ENCODE results near the gene PLOD2. TPM values are rescaled to one million over a fixed set of nuclear protein-coding genes. Genes with fewer than 3 reads are reported as not detected.

Gene PLOD2
- total RNA-seq, 1 donor from 2014 or later = 25.7 TPM

DNA sequence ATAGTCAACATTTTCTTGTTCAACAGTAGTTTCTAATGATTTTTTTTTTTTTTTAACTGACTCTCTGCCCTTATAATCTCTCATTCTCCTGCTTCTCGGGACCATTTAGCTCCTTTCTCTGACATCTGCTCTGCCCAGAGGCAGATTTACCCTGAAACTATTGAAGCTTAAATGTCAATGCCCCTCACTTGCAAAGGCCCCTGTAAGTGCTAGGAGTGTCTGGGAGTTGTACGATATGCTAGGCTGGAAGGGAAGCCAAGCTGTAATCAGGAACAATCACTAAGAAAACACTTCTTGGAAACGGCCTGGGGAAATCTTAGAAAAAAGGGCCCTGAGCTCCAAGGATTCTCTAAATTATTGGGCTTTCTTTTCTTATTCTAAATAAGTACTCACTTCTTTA lies 5.8 kb upstream of the PLOD2 start:
- DNase-seq (ENCODE audit: low spot score) (no peak), ATAC-seq (no peak)

DNA sequence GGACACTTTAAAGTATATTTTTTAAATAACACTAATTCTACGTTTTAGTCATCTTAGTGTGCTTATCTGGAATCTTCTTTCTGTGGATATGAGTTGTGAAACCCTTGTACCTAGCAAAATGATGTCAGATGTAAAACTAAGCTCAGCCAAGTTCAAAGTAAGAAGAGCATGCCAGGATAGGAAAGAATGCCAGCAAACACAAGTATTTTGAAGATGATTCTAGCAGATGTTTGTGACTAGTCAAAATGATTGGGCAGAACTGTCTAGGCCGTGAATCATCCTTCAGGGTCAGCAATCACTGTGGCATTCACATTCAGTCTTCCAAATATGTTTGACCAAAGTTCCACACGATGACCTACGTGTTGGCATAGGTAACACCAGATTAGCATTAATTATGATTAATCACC lies 5.4 kb upstream of the PLOD2 start:
- ATAC-seq (peak; percentile 46), DNase-seq (ENCODE audit: low spot score) (no peak)

DNA sequence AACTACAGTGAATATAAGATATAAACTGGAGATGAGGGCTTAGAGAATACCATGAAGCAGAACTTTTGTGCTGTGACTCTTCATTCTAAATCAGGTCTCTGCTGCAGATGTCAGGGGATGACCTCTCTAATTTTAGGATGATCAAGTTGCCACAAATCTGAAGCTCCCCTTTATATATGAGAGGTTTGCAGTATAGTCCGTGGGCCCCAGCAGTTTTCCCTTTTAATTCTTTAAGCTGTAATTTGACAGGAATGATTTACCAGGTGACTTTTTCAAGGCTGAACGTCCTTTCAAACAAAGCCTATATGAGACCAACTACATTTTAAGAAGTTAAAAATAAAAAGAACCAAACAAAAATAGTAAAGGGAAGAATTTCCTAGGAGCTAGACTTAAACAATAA lies 4.9 kb upstream of the PLOD2 start:
- DNase-seq (ENCODE audit: low spot score) = no peak
- ATAC-seq = no peak

DNA sequence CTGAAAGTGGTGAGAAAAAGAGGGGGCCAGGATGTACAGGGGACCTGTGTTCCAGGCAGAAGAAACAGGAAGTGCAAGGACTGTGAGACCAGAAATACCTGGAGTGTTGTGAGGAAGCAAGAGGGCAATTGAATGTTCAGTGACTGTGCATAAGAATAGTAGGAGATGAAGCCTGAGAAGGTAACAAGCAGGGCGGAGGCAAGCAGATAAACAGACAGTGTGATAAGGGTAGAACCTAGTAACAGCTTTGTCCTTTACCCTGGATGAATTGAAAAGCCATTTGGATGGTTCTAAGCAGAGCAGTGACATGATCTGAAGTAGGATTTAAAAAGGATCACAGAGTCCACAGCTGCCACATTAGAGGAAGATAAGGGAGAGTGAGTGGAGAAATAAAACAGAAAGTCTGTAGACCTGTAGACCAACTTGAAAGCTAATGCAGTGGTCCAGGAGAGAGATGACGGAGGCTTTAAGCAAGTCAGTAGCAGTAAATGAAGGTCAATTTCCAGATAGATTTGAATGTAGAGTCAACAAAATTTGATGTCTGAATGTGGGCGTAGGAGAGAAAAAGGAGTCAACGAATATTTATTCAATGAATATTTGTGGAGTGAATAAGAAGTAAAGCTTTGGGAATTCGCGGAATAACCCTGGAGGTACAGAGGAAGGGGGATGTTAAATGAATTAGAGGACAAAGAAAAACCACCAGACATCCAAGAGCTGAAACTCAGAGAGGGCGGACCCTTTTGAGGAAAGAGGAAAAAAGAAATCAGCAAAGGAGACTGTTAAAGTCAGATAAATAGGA lies 4.2 kb upstream of the PLOD2 start:
- ATAC-seq = no peak

DNA sequence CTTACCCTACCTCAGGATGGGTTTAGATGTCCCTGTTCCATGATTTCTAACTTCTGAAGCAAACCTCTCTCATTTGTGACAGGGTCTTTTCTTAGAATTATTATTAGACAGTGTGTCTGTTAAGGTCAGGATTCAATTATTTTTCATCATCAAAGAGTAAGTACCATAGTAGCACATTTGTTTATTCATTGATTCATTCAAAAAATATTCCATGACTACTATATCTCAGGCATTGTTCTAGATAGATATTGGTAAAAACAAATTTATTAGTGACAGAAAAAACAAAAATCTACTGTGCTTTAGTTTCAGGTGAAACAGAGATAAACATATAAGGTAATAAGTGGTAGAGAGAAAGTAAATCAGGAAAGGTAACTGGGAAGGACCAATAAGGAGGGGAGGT lies 3.5 kb upstream of the PLOD2 start:
- ATAC-seq = no peak
- DNase-seq (ENCODE audit: low spot score) = no peak

More for the DNA sequence above, 4.2 kb upstream of the PLOD2 start:
- no peak for DNase-seq (ENCODE audit: low spot score)

DNA sequence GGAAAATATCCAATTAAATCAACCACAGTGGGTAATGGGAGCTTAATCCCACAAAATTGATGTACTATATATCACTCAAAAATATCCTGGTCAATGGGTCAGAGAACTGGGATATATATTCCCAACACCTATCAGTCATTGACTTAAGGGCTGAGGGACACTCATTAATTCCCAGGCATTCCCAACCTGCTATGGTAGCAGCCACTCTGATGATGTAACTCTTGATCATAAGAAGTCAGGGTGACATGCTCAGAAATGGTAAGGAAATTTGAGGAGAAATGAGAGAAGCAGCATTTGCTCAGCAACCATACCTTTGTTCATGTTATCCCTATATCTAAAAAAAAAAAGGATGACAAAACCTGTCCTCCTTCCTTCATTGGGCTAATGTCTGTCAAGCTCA lies 3.1 kb upstream of the PLOD2 start:
- no peak for ATAC-seq
- DNase-seq (ENCODE audit: low spot score) = no peak

DNA sequence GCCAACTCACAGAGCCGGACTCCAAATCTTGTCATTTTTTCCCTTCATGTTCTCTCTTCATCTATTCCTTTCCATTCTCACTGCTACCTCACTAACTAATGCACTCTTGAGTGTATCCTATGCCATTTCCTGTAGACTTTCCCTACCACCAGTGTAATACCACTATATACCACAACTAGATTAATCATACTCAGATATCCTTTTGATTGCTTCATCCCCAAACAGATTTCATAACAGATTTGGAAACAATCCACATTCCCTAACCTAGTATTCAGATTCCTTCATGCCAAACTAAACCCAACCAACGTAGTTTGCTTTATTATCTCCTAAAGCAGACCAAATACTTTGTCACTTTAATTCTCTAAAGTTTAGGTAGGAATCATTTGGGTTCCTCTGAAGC lies 2.6 kb upstream of the PLOD2 start:
- ATAC-seq = peak; percentile 7

DNA sequence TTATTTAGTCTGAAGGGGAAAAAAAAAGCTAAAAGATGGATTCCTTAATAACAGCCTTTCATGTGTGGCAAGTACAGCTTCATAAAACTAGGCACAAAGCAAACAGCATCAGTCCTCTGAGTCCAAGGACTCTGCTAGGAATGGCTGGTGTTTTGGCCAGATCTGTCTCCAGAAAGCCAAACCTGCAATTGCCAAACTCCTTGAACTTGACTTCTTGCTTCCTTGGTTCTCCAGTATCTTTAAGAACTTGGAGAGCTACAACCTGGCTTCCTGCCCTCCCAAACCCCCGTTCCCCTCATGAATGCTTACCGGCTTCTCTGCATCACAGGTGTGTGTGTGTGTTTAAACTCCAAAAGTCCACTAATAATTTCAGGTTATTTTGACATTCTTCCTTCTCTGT lies 1.6 kb upstream of the PLOD2 start:
- no peak for ATAC-seq
- no peak for DNase-seq (ENCODE audit: low spot score)

More for the DNA sequence above, 2.6 kb upstream of the PLOD2 start:
- no peak for DNase-seq (ENCODE audit: low spot score)

DNA sequence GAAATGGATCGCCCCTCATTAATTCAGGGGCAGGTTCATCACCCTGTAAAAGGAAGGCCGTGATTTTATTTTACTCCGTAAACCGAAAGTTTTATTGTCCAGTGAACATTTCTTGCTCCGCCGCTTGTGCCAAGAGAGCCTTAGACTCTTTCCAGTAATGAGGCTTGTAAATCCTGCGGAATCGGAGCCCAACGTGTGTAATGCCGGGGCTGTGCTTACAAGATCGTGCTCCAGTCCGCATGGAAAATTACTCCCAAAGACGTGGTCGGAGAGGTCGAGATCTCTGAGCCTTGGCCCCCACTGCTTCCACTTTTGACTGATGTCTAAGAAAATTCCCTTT lies 649 bp upstream of the PLOD2 start:
- DNase-seq (ENCODE audit: low spot score) (peak; percentile 55), ATAC-seq (peak; percentile 20)

DNA sequence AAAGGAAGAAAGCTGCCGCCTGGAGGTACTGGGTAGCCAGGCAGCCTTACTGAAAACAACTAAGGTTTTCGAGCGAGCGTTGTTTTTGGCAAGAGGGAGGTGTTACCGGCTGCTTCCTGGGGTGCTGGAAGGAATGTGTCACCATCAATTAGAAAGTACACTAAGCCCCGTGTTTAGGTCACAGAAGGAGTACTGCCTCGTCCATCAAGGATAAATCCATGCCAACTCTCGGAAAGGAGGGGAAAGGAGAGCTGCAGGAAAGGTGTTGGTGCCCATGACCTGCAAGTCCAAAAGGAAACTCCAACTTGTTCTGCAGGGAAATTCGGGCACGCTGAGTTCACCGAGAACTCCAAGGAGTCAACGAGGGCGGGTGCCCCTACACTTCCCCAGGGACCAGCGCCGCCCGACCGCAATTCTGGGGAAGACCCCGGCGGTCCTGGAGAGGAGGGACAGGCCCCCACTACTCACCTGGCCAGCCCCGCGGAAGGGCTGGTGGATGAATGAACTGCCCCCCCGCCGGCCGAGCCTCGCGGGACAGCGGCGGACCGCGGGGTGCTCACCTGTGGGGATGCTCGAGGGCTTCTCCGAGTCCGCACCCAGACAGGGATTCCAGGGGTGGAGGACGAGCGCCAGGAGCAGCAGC lies 542 bp downstream of the PLOD2 start:
- peak; percentile 68 for DNase-seq (ENCODE audit: low spot score)
- peak; percentile 56 for ATAC-seq

DNA sequence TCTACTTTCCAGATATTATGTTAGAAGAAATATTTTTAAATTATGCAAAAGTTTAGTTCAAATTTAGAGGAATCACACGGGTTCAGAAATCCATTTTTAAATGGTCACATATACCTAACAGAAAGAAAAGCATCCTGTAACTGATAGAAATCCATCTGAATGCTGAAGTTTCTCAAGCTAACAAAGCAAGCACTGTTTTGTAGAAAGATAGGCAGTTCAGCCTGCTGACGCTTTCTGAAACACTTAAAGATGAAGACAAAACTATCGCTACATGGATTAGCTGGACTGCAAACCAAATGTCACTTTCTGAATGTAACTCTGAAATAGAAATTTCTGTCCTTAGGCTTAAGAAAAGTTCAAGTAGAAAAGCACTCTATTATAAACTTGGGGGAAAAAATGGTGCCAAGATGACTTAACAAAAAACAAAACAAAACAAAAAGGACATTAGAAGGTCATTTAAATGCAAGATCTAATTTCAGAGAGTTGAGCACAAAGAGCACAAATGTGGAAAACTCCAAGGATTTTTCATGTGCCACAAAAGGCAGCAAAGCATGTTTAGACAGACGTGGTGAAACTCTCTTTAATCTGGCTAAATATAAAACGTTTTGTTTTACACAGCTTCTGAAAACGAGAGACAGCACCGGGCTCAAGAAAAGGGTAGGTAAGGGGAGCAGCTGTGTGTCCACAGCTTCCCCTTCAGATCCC lies 1.2 kb downstream of the PLOD2 start:
- no peak for DNase-seq (ENCODE audit: low spot score)
- no peak for ATAC-seq

DNA sequence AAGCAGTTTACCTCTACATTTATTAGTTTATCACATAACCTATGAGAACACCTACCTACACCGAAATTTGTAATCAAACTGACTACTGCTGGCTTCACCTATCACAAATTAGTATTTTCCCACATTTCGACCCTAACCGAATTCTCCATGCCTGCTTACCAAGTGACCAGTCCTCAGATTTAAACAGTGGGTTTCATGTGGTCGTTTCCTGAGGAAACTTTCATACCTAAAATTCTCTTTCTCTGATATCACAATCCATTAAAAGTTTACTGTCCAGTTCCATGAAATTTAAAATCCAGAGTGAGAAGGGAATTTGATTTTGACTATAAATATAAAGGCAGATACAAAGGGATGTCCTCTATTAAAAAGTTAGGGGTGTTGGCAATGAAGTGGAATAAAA lies 1.9 kb downstream of the PLOD2 start:
- ATAC-seq (no peak), DNase-seq (ENCODE audit: low spot score) (no peak)

DNA sequence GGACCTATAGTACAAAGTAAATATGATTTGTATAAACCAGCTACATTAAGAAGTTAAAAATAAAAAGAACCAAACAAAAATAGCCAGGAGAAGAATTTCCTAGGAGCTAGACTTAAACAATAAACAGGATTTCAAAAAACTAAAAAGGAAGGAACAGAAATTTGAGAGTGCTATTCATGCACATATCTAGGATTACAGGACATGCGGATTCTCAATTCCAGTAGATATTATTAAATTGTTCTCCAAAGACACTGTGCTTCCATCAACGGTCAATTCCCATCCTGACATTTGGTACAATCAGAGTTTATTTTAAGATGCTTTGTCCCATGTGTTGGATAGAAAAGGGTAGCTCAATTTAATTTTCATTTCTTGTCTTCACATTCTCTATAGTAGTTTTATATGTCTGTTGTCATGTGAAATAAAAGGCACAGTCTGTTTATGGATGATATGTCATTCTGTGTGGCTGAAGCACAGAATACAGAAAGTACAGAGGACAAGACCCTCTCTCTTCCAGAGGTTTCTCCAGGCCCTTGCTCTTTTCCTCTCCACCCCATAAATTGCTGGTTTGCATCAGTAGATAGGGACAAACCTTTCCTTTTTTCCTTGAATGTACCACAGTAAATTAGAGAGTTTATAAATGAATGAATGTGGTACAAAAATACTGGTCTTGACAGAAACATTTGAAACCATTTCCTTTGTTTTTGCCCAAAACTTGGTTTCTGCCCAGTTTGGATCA lies 3.5 kb downstream of the PLOD2 start:
- ATAC-seq = no peak
- no peak for DNase-seq (ENCODE audit: low spot score)

DNA sequence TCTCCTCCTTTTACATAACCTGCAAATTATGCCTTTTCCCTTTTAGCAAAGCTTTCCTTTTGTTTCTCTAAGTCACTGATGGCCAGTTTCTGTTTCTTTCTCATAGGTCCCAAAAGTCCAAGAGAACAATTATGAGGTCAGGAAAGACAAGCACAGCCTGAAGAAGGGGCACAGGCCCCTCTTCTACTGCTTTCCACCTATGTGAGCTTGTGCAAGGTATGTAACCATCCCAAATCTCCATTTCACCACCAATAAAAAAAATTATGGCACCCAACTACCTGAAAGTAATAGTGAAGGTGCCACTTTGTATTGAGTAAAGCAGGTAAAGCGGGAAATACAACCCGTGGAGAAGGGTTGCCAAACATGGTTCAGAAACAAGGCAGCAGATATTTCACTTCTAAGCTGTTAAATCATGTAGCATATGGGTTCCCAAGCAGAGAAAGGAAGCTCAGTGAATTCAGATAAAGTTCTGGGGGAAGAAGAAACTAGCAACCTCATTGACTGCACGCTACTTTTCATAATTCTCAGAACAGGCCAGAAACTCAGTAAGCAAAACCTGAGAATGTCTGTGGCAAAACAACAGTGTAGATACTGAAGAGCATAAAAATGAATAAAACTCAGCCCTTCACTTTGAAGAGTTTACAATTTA lies 4.2 kb downstream of the PLOD2 start:
- DNase-seq (ENCODE audit: low spot score) = no peak
- ATAC-seq = no peak

DNA sequence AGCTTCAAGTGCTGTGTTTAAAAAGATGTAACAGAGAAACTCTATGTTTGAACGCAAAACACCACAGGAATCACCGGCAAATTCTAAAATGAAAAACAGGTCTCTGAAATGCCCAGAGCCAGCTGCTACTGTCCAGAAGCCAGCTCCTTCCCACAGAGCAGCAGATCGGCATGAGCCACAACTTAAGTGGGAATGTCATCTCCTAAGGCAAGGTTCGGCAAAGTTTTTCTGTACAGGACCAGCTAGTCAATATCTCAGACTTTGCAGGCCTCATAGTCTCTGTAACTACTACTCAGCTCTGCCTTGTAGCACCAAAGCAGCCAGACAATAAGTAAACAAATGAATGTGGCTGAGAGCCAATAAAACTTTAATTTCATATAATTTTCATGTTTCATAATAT lies 4.9 kb downstream of the PLOD2 start:
- ATAC-seq = peak; percentile 3
- no peak for DNase-seq (ENCODE audit: low spot score)

DNA sequence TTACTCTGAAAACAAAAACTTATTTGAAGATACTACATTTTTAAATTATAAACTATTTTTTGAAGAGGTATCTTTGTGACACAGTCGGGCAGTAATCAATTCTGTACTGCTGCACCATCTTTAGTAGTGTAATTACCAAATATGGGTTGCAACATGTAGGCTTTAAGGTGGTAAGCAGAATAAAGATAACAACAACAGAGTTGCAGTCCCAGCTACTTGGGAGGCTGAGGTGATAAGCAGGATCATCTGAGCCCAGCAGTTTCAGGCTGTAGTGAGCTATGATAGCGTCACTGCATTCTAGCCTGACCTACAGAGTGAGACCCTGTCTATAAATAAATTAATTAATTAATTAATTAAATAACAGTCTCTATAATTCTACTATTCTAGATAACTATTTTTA lies 6.0 kb downstream of the PLOD2 start:
- DNase-seq (ENCODE audit: low spot score) (no peak), ATAC-seq (no peak)

DNA sequence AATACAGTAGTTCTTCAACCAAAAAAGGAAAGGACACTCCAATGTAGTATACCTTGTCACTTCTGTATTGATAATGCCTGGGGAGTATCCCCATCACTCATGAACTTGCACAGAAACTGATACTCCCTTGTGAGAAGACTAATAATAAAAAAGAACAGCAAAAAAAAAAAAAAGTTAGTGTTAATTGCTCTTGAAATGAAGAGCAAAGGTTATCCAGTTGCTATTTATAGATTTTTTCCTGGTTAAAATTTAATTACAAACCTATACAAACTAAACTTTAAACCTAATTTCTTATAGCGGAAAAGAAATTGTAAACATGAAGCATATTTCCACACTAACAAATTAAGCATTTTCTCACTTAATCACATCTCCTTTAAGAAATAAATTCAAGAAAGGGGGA lies 6.7 kb downstream of the PLOD2 start:
- DNase-seq (ENCODE audit: low spot score) (no peak), ATAC-seq (no peak)

DNA sequence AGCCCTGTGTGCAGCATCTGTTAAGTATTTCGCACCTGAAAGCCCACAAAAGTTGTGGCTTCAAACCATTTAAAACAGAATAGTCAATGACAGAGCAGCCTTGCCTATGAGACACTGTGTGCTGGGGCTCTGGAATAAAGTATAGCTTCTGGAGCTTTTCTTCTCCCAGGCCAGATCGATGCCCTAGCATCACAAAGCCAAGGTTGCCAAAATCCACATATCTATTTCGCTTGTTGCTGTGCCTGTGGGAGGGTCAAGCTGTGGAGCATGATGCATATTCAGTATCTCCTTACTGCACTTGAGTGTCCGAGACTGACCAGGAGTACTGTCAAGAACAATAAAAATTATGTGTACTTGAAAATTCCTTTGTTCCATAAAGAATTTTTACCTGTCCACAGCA lies 7.6 kb downstream of the PLOD2 start:
- ATAC-seq (peak; percentile 57), DNase-seq (ENCODE audit: low spot score) (no peak)

DNA sequence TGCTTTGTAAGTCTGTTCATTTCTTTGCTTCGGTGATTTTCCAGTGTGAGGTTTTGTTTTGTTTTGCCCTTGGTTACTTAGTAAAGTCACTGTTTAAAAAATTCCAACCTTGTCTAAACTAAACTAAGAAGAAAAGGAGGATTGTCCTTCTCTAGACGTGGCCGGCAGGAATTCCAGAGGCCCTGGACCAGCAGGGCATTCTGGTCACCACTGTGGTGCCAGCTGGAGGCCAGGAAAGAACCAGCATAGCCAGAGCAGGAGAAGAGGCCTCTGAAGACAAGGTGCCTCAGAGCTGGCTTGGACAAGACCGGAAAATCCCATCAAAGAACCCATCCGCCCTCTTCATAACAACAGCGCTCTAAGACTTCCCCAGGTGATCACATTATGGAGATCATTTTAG lies 8.2 kb downstream of the PLOD2 start:
- no peak for DNase-seq (ENCODE audit: low spot score)
- ATAC-seq = peak; percentile 51

DNA sequence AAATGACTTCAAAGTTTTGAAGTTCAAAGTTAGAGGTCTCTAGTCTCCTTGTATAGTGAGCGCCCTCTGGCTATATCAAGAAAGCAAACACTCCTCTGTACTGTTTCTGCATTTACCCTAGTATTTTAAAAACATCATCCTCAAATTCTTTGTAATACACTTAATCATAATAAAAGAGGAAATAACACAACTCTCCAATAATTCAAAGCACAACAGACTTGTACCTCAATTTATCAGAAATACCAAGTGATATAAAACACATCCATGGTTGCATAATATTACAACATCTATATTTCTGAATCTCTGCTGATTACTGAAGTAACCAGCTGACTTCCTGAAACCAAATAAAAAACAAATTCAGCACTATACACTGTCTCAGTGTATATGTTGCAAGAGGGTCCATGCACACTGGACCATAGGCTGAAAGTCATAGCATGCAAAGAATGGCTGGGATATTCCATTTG lies 12.5 kb downstream of the PLOD2 start:
- DNase-seq (ENCODE audit: low spot score) = no peak
- ATAC-seq = peak; percentile 63

DNA sequence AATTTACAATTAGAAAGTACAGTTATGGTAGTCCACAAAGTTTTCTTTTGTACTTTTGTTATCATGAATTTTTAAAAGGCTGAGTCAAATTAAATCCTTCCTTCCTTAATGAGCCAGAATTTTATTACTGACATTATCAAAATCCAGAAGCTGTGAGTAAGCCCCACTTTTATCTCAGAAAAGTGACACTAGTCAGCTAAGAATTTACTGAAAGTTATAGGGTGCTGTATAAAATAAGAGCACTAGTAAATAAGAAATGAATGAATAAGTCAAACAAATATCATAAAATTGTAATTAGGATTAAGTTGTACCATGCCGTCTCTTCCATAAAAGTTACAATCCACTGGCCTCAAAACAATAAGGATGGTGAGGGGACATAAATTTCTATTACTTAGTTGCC lies 15.3 kb downstream of the PLOD2 start:
- ATAC-seq (no peak), DNase-seq (ENCODE audit: low spot score) (no peak)
